ENCODE results near the gene DNASE1L1.
A peak's percentile ranks its signal among the peaks of the same experiment; 100 is the strongest.

Gene DNASE1L1

DNA sequence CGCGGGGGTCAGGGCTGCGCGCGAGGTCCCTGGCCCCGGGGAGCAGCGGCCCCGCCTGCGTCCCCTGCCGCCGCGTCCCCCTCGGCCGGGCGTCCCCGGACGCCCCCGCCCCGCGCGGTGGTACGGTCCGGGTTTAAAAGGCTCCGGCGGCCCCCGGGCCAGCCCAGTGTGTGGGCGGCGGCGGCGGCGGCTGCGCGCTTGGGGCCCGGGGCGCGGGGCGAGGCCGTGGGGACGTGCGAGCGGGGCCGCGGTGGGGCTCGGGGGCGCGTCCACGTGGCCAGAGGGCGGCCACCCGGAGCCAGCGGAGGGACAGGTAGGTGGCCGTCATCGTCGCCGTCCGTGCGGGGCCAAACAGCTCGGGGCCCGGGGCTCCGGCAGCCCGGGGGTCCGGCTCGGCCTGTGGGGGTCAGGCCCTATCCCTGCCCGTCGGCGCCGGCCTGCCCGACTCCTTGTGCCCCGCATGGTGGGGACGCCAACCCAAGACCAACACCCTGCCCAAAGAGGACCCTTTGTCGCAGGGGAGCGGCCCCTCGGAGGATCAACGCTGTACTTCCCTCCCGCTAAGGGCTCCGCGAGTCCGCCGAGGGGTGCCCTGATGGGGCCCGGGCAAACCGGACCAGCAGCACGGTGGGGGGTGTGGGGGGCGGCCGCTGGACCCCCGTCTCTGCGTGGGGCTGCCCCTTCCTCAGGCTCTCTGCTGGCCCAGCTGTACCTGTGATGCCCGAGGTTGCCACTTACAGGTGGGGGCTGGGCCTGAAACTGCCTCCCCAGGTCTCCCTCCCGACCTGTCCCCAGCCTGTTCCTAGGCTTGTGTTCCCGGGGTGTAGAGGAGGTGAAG, 49.3 kb upstream of the DNASE1L1 start, which contains the start of gene PLXNA3:
Gene PLXNA3, plus strand, starts transcription at position 166 of the 838 bp plus-strand sequence. CDS start 1,903 bp downstream, outside the sequence.
- no peaks in the 10 kb centered on the region for H3K9me3 ChIP-seq (ENCODE audit: control insufficient read depth, insufficient read depth, low read depth, low read length)
- peak within 1 kb of the TSS; percentile 75 for H3K27ac ChIP-seq (ENCODE audit: extremely low read depth, low read depth, low read length)
- ChIA-PET CTCF (no interaction called here), POLR2A (interaction anchor here (0.6 to 2.8 kb wide), 16 partner anchors 13 to 88 kb away, joined by 3 to 15 read pairs (median 4); partner anchors contain the start of genes LAGE3, RPL10, SLC10A3 and UBL4A)
- peaks cover 0 to 33% of the 10 kb centered on the region in 2 experiments; a peak in 2 of 3 replicates for H3K36me3 ChIP-seq (ENCODE audit: control insufficient read depth in 2 of 2, insufficient read depth in 1 of 2, low read length in 2 of 2)
- H3K4me3 ChIP-seq (ENCODE audit: low read depth, low read length) = peak within 1 kb of the TSS; percentile 70
- no peaks in the 10 kb centered on the region for H3K4me1 ChIP-seq (ENCODE audit: control insufficient read depth, insufficient read depth, low read length)
- TF ChIP-seq GLIS2 (tag by site-specific recombination; IDR thresholded peaks at IDR 0.05) (peak; percentile 93), ZNF214 (tag by site-specific recombination; IDR thresholded peaks at IDR 0.05; ENCODE audit: borderline replicate concordance) (no peak), GLIS1 (tag by site-specific recombination; IDR thresholded peaks at IDR 0.05) (peak; percentile 52; the same call in 1 of the 2 replicates), ZBTB7A (tag by site-specific recombination; IDR thresholded peaks at IDR 0.05; ENCODE audit: low read depth) (0 out of 2 replicates have a peak, but pooled peaks have one; percentile 26), ZNF654 (tag by site-specific recombination; IDR thresholded peaks at IDR 0.05; ENCODE audit: low read depth) (no peak), ZFP37 (tag by site-specific recombination; IDR thresholded peaks at IDR 0.05) (no peak), ZNF791 (tag by site-specific recombination; IDR thresholded peaks at IDR 0.05) (no peak), ZFP41 (tag by site-specific recombination; IDR thresholded peaks at IDR 0.05; ENCODE audit: borderline replicate concordance) (no peak), ZNF112 (tag by site-specific recombination; IDR thresholded peaks at IDR 0.05) (no peak), ZNF404 (tag by site-specific recombination; IDR thresholded peaks at IDR 0.05) (no peak), SCRT2 (tag by site-specific recombination; IDR thresholded peaks at IDR 0.05) (peak; percentile 90)
- TF ChIP-seq, protein P1, sequence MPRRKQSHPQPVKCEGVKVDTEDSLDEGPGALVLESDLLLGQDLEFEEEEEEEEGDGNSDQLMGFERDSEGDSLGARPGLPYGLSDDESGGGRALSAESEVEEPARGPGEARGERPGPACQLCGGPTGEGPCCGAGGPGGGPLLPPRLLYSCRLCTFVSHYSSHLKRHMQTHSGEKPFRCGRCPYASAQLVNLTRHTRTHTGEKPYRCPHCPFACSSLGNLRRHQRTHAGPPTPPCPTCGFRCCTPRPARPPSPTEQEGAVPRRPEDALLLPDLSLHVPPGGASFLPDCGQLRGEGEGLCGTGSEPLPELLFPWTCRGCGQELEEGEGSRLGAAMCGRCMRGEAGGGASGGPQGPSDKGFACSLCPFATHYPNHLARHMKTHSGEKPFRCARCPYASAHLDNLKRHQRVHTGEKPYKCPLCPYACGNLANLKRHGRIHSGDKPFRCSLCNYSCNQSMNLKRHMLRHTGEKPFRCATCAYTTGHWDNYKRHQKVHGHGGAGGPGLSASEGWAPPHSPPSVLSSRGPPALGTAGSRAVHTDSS (tag by site-specific recombination; IDR thresholded peaks at IDR 0.05) = no peak
- TF ChIP-seq, protein P2, sequence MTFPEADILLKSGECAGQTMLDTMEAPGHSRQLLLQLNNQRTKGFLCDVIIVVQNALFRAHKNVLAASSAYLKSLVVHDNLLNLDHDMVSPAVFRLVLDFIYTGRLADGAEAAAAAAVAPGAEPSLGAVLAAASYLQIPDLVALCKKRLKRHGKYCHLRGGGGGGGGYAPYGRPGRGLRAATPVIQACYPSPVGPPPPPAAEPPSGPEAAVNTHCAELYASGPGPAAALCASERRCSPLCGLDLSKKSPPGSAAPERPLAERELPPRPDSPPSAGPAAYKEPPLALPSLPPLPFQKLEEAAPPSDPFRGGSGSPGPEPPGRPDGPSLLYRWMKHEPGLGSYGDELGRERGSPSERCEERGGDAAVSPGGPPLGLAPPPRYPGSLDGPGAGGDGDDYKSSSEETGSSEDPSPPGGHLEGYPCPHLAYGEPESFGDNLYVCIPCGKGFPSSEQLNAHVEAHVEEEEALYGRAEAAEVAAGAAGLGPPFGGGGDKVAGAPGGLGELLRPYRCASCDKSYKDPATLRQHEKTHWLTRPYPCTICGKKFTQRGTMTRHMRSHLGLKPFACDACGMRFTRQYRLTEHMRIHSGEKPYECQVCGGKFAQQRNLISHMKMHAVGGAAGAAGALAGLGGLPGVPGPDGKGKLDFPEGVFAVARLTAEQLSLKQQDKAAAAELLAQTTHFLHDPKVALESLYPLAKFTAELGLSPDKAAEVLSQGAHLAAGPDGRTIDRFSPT (tag by site-specific recombination; IDR thresholded peaks at IDR 0.05) = peak; percentile 74
- TF ChIP-seq, protein P3, sequence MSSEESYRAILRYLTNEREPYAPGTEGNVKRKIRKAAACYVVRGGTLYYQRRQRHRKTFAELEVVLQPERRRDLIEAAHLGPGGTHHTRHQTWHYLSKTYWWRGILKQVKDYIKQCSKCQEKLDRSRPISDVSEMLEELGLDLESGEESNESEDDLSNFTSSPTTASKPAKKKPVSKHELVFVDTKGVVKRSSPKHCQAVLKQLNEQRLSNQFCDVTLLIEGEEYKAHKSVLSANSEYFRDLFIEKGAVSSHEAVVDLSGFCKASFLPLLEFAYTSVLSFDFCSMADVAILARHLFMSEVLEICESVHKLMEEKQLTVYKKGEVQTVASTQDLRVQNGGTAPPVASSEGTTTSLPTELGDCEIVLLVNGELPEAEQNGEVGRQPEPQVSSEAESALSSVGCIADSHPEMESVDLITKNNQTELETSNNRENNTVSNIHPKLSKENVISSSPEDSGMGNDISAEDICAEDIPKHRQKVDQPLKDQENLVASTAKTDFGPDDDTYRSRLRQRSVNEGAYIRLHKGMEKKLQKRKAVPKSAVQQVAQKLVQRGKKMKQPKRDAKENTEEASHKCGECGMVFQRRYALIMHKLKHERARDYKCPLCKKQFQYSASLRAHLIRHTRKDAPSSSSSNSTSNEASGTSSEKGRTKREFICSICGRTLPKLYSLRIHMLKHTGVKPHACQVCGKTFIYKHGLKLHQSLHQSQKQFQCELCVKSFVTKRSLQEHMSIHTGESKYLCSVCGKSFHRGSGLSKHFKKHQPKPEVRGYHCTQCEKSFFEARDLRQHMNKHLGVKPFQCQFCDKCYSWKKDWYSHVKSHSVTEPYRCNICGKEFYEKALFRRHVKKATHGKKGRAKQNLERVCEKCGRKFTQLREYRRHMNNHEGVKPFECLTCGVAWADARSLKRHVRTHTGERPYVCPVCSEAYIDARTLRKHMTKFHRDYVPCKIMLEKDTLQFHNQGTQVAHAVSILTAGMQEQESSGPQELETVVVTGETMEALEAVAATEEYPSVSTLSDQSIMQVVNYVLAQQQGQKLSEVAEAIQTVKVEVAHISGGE (tag by site-specific recombination; conservative IDR thresholded peaks at IDR 0.05; ENCODE audit: low read depth) = no peak
- TF ChIP-seq, protein P4, sequence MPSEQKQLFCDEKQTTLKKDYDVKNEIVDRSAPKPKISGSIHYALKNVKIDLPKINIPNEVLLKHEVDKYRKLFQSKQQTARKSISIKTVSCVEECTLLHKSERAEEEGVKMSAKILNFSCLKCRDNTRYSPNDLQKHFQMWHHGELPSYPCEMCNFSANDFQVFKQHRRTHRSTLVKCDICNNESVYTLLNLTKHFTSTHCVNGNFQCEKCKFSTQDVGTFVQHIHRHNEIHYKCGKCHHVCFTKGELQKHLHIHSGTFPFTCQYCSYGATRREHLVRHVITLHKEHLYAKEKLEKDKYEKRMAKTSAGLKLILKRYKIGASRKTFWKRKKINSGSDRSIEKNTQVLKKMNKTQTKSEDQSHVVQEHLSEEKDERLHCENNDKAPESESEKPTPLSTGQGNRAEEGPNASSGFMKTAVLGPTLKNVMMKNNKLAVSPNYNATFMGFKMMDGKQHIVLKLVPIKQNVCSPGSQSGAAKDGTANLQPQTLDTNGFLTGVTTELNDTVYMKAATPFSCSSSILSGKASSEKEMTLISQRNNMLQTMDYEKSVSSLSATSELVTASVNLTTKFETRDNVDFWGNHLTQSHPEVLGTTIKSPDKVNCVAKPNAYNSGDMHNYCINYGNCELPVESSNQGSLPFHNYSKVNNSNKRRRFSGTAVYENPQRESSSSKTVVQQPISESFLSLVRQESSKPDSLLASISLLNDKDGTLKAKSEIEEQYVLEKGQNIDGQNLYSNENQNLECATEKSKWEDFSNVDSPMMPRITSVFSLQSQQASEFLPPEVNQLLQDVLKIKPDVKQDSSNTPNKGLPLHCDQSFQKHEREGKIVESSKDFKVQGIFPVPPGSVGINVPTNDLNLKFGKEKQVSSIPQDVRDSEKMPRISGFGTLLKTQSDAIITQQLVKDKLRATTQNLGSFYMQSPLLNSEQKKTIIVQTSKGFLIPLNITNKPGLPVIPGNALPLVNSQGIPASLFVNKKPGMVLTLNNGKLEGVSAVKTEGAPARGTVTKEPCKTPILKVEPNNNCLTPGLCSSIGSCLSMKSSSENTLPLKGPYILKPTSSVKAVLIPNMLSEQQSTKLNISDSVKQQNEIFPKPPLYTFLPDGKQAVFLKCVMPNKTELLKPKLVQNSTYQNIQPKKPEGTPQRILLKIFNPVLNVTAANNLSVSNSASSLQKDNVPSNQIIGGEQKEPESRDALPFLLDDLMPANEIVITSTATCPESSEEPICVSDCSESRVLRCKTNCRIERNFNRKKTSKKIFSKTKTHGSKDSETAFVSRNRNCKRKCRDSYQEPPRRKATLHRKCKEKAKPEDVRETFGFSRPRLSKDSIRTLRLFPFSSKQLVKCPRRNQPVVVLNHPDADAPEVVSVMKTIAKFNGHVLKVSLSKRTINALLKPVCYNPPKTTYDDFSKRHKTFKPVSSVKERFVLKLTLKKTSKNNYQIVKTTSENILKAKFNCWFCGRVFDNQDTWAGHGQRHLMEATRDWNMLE (tag by site-specific recombination; conservative IDR thresholded peaks at IDR 0.05; ENCODE audit: low read depth) = no peak
- TF ChIP-seq, protein P5, sequence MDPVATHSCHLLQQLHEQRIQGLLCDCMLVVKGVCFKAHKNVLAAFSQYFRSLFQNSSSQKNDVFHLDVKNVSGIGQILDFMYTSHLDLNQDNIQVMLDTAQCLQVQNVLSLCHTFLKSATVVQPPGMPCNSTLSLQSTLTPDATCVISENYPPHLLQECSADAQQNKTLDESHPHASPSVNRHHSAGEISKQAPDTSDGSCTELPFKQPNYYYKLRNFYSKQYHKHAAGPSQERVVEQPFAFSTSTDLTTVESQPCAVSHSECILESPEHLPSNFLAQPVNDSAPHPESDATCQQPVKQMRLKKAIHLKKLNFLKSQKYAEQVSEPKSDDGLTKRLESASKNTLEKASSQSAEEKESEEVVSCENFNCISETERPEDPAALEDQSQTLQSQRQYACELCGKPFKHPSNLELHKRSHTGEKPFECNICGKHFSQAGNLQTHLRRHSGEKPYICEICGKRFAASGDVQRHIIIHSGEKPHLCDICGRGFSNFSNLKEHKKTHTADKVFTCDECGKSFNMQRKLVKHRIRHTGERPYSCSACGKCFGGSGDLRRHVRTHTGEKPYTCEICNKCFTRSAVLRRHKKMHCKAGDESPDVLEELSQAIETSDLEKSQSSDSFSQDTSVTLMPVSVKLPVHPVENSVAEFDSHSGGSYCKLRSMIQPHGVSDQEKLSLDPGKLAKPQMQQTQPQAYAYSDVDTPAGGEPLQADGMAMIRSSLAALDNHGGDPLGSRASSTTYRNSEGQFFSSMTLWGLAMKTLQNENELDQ (tag by site-specific recombination; IDR thresholded peaks at IDR 0.05; ENCODE audit: low read depth) = no peak
- TF ChIP-seq, protein P6, sequence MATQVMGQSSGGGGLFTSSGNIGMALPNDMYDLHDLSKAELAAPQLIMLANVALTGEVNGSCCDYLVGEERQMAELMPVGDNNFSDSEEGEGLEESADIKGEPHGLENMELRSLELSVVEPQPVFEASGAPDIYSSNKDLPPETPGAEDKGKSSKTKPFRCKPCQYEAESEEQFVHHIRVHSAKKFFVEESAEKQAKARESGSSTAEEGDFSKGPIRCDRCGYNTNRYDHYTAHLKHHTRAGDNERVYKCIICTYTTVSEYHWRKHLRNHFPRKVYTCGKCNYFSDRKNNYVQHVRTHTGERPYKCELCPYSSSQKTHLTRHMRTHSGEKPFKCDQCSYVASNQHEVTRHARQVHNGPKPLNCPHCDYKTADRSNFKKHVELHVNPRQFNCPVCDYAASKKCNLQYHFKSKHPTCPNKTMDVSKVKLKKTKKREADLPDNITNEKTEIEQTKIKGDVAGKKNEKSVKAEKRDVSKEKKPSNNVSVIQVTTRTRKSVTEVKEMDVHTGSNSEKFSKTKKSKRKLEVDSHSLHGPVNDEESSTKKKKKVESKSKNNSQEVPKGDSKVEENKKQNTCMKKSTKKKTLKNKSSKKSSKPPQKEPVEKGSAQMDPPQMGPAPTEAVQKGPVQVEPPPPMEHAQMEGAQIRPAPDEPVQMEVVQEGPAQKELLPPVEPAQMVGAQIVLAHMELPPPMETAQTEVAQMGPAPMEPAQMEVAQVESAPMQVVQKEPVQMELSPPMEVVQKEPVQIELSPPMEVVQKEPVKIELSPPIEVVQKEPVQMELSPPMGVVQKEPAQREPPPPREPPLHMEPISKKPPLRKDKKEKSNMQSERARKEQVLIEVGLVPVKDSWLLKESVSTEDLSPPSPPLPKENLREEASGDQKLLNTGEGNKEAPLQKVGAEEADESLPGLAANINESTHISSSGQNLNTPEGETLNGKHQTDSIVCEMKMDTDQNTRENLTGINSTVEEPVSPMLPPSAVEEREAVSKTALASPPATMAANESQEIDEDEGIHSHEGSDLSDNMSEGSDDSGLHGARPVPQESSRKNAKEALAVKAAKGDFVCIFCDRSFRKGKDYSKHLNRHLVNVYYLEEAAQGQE (tag by site-specific recombination; IDR thresholded peaks at IDR 0.05) = no peak

Measured in HEK293 (cell line).